ENCODE results near the gene RCL1. TPM values are rescaled to one million over a fixed set of nuclear protein-coding genes. Genes with fewer than 3 reads are reported as not detected.

RCL1 gene
- total and polyA plus RNA-seq, 7 experiments from 2014 or later = 21.5 to 39.4 (median 24.2) TPM

DNA sequence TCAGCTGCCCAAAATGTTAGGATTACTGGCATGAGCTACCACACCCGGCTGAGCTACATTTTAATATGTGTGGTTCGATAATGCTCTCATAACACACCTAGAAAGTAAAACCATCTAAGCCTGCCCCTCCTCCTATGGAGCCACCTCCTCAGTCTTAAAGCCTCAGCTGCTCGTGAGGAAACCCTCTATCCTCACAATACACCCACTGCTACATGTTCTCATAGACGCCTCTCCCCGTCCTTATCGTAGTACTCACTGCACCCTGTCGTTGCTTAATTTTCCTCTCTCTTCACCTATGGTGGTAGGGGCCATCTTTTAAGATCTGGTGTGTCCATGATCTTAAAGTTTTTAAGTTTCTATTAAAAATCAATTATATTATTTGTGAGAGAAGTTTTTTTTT lies 72.9 kb downstream of the RCL1 start:
- H3K4me3 Mint-ChIP-seq = peak overlapping the region in 1 of 10 donors; percentile 54
- Histone ChIP-seq H3K4me3 (ENCODE audit: low read length) (no peak overlapping the region), H3K9me3 (ENCODE audit: control insufficient read depth in 2 of 3, low read length in 3 of 3) (no peaks in the 10 kb centered on the region), H3K27me3 (ENCODE audit: control insufficient read depth in 2 of 2, insufficient read depth in 2 of 2, low read length in 2 of 2) (no peaks in the 10 kb centered on the region), H3K27ac (ENCODE audit: low read depth, low read length) (no peak overlapping the region), H3K4me1 (ENCODE audit: control insufficient read depth in 2 of 2, insufficient read depth in 2 of 2, low read length in 2 of 2) (no peaks in the 10 kb centered on the region), H3K36me3 (ENCODE audit: control insufficient read depth in 2 of 3, insufficient read depth in 3 of 3, low read length in 3 of 3) (peaks cover 0 to 16% (median 0%) of the 10 kb centered on the region in 3 experiments)
- H3K4me1 Mint-ChIP-seq = peaks cover 0 to 34% (median 2%) of the 10 kb centered on the region in 7 donors
- H3K27ac Mint-ChIP-seq = peak overlapping the region in 2 of 9 donors; percentile 31 to 55
- DNase-seq = no peak
- CTCF ChIA-PET = no interaction called here
- no peak for ATAC-seq
- H3K27me3 Mint-ChIP-seq = no peaks in the 10 kb centered on the region
- POLR2A ChIA-PET = no interaction called here
- intact Hi-C loops (cut with micrococcal nuclease) = no loop called here
- peaks cover 0 to 1% (median 0%) of the 10 kb centered on the region in 11 donors for H3K9me3 Mint-ChIP-seq
- H3K36me3 Mint-ChIP-seq = peaks cover 2 to 42% (median 33%) of the 10 kb centered on the region in 5 donors

DNA sequence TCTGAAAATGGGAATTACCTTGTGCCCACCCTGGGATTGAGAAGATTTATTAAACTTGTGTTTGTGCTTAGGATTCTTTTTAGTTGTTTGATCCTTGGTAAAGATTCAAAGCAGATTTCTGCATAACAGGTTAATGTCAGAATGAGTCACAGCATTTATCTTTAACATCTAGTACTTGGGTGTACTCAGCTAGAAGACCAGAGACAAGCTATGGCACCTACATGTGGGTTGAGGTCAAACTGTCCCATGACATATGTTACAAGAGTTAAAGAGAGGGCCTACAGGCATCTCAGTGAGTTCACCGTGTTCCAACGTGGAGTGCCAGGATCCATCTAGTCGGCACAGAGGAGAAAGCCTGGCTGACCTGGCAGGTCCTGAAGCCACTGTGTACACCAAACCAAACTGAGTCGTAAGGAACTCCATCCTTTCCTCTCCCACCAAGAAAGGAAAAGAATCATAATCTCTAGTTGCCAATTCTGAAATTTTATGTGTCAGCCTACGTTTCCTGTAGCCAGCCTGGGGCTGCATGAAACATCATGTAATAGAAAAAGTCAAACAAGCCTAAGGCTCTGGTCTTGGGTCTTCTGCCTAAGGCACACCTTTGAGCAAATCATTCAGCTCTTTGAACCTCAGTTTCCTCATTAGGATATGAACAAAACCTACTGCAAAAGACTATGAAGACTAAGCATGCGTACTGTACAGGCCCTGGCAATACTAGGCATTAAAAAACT lies 73.7 kb downstream of the RCL1 start:
- Histone ChIP-seq H3K9me3 (ENCODE audit: control insufficient read depth in 2 of 3, low read length in 3 of 3) (no peaks in the 10 kb centered on the region), H3K36me3 (ENCODE audit: control insufficient read depth in 2 of 3, insufficient read depth in 3 of 3, low read length in 3 of 3) (peaks cover 0 to 10% (median 0%) of the 10 kb centered on the region in 3 experiments), H3K27me3 (ENCODE audit: control insufficient read depth in 2 of 2, insufficient read depth in 2 of 2, low read length in 2 of 2) (no peaks in the 10 kb centered on the region), H3K4me1 (ENCODE audit: control insufficient read depth in 2 of 2, insufficient read depth in 2 of 2, low read length in 2 of 2) (no peaks in the 10 kb centered on the region), H3K4me3 (ENCODE audit: low read length) (no peak overlapping the region), H3K27ac (ENCODE audit: low read depth, low read length) (no peak overlapping the region)
- intact Hi-C loops (cut with micrococcal nuclease) = no loop called here
- Mint-ChIP-seq H3K27me3 (no peaks in the 10 kb centered on the region), H3K4me3 (peak overlapping the region in 1 of 10 donors; percentile 44), H3K36me3 (peaks cover 0 to 37% (median 31%) of the 10 kb centered on the region in 5 donors), H3K9me3 (peaks cover 0 to 1% (median 0%) of the 10 kb centered on the region in 11 donors), H3K4me1 (peaks cover 0 to 34% (median 2%) of the 10 kb centered on the region in 7 donors), H3K27ac (peak overlapping the region in 1 of 9 donors; percentile 77)
- ChIA-PET POLR2A (no interaction called here), CTCF (interaction anchor here (0.6 kb wide), 1 partner anchor 988 kb away, joined by 3 read pairs; no protein-coding TSS in a partner anchor)
- DNase-seq (peak in 1 of 9 donors; percentile 41), ATAC-seq (no peak)

DNA sequence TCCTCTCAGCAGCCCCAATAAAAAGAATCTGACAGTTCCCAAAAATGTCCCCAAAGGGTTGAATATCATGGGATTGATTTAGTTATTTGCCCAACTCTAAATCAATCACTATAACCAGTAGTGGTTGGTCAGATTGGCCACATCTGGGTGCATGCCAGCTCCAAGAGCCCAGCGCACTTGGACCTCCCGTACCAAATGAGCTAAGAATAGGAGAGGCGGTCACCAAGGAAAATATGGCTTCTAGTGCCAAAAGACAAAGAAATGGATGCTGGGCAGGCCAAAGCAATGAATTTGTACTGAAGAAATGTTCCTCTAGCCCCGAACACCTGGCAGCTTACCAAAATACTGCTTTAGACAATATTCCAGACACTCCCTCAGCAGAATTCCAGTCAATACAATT lies 80.3 kb downstream of the RCL1 start:
- Histone ChIP-seq H3K27ac (ENCODE audit: low read depth, low read length) (no peak overlapping the region), H3K4me1 (ENCODE audit: control insufficient read depth in 2 of 2, insufficient read depth in 2 of 2, low read length in 2 of 2) (no peaks in the 10 kb centered on the region), H3K9me3 (ENCODE audit: control insufficient read depth in 2 of 3, low read length in 3 of 3) (no peaks in the 10 kb centered on the region), H3K36me3 (ENCODE audit: control insufficient read depth in 2 of 3, insufficient read depth in 3 of 3, low read length in 3 of 3) (no peaks in the 10 kb centered on the region), H3K27me3 (ENCODE audit: control insufficient read depth in 2 of 2, insufficient read depth in 2 of 2, low read length in 2 of 2) (no peaks in the 10 kb centered on the region), H3K4me3 (ENCODE audit: low read length) (no peak overlapping the region)
- POLR2A ChIA-PET = no interaction called here
- Mint-ChIP-seq H3K27ac (no peak overlapping the region), H3K27me3 (no peaks in the 10 kb centered on the region), H3K36me3 (peaks cover 3 to 44% (median 26%) of the 10 kb centered on the region in 5 donors), H3K4me1 (peaks cover 0 to 3% (median 0%) of the 10 kb centered on the region in 7 donors), H3K4me3 (no peak overlapping the region), H3K9me3 (peaks cover 0 to 4% (median 0%) of the 10 kb centered on the region in 11 donors)
- DNase-seq = no peak
- ATAC-seq = no peak
- CTCF ChIA-PET = no interaction called here
- intact Hi-C loops (cut with micrococcal nuclease) = no loop called here

DNA sequence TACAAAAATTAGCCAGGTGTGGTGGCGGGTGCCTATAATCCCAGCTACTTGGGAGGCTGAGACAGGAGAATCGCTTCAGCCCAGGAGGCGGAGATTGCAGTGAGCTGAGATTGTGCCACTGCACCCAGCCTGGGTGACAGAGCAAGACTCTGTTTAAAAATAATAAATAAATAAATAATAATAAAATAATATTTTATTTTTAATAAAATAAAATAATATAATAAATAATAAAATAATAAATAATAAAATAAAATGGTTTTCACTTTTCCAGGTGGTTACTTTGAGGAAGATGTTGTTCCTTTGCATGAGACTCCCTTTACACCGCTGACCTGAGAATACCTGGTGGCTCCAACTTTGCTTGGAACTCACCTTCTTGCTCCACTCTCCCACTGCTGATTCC lies 82.8 kb downstream of the RCL1 start:
- Mint-ChIP-seq H3K4me1 (peaks cover 0 to 3% (median 0%) of the 10 kb centered on the region in 7 donors), H3K27me3 (no peaks in the 10 kb centered on the region), H3K4me3 (no peak overlapping the region), H3K9me3 (peaks cover 0 to 4% (median 0%) of the 10 kb centered on the region in 11 donors), H3K27ac (no peak overlapping the region), H3K36me3 (peaks cover 5 to 43% (median 28%) of the 10 kb centered on the region in 5 donors)
- intact Hi-C loops (cut with micrococcal nuclease) = no loop called here
- CTCF ChIA-PET = no interaction called here
- ATAC-seq = no peak
- no peaks in the 10 kb centered on the region for H3K36me3 ChIP-seq (ENCODE audit: control insufficient read depth in 2 of 3, insufficient read depth in 3 of 3, low read length in 3 of 3)
- no peaks in the 10 kb centered on the region for H3K27me3 ChIP-seq (ENCODE audit: control insufficient read depth in 2 of 2, insufficient read depth in 2 of 2, low read length in 2 of 2)
- H3K27ac ChIP-seq (ENCODE audit: low read depth, low read length) = no peak overlapping the region
- no peak overlapping the region for H3K4me3 ChIP-seq (ENCODE audit: low read length)
- DNase-seq = no peak
- no peaks in the 10 kb centered on the region for H3K9me3 ChIP-seq (ENCODE audit: control insufficient read depth in 2 of 3, low read length in 3 of 3)
- POLR2A ChIA-PET = no interaction called here
- H3K4me1 ChIP-seq (ENCODE audit: control insufficient read depth in 2 of 2, insufficient read depth in 2 of 2, low read length in 2 of 2) = no peaks in the 10 kb centered on the region

DNA sequence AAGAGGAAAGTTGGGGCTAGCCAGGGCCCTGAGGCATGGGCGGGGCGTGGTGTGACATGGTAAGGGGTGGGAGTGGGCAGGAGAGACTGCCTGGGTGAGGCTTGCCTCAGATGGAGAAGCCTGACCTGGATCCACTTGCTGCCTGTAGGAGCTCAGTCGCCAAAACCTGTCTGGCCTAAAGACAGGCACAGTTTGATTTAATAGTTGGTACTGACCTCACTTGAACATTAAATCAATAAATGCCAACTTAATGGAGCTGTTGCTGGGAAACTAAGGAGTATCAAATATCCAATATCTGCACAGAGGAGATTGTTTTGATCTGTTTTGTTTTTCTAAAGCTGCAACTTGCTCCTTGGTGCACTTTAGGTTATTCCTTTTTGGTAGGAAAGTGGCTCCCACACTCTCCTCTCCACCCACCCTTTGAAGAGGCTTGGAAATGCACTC lies 86.4 kb downstream of the RCL1 start:
- Mint-ChIP-seq H3K36me3 (peaks cover 5 to 44% (median 17%) of the 10 kb centered on the region in 5 donors), H3K27me3 (no peaks in the 10 kb centered on the region), H3K9me3 (peaks cover 0 to 3% (median 0%) of the 10 kb centered on the region in 11 donors), H3K4me1 (peaks cover 0 to 9% (median 0%) of the 10 kb centered on the region in 7 donors), H3K4me3 (no peak overlapping the region), H3K27ac (no peak overlapping the region)
- Histone ChIP-seq H3K36me3 (ENCODE audit: control insufficient read depth in 2 of 3, insufficient read depth in 3 of 3, low read length in 3 of 3) (no peaks in the 10 kb centered on the region), H3K27me3 (ENCODE audit: control insufficient read depth in 2 of 2, insufficient read depth in 2 of 2, low read length in 2 of 2) (no peaks in the 10 kb centered on the region), H3K4me1 (ENCODE audit: control insufficient read depth in 2 of 2, insufficient read depth in 2 of 2, low read length in 2 of 2) (no peaks in the 10 kb centered on the region), H3K27ac (ENCODE audit: low read depth, low read length) (no peak overlapping the region), H3K9me3 (ENCODE audit: control insufficient read depth in 2 of 3, low read length in 3 of 3) (no peaks in the 10 kb centered on the region), H3K4me3 (ENCODE audit: low read length) (no peak overlapping the region)
- ATAC-seq (no peak), DNase-seq (no peak)
- ChIA-PET CTCF (no interaction called here), POLR2A (no interaction called here)
- intact Hi-C loops (cut with micrococcal nuclease) = no loop called here

- Mint-ChIP-seq H3K36me3 (peaks cover 0 to 36% (median 12%) of the 10 kb centered on the region in 5 donors), H3K4me3 (no peak overlapping the region), H3K4me1 (peaks cover 0 to 6% (median 0%) of the 10 kb centered on the region in 7 donors), H3K27ac (no peak overlapping the region), H3K9me3 (peaks cover 0 to 3% (median 0%) of the 10 kb centered on the region in 11 donors), H3K27me3 (no peaks in the 10 kb centered on the region)
- Histone ChIP-seq H3K27ac (ENCODE audit: low read depth, low read length) (no peak overlapping the region), H3K4me3 (ENCODE audit: low read length) (no peak overlapping the region), H3K4me1 (ENCODE audit: control insufficient read depth in 2 of 2, insufficient read depth in 2 of 2, low read length in 2 of 2) (no peaks in the 10 kb centered on the region), H3K9me3 (ENCODE audit: control insufficient read depth in 2 of 3, low read length in 3 of 3) (no peaks in the 10 kb centered on the region), H3K27me3 (ENCODE audit: control insufficient read depth in 2 of 2, insufficient read depth in 2 of 2, low read length in 2 of 2) (no peaks in the 10 kb centered on the region), H3K36me3 (ENCODE audit: control insufficient read depth in 2 of 3, insufficient read depth in 3 of 3, low read length in 3 of 3) (no peaks in the 10 kb centered on the region)
- CTCF ChIA-PET = no interaction called here
- POLR2A ChIA-PET = no interaction called here
- ATAC-seq (no peak), DNase-seq (no peak)
- intact Hi-C loops (cut with micrococcal nuclease) = no loop called here
Observed at GRCh38 chr9:4883326-4883873, 90.7 kb downstream of the RCL1 start.
